ENCODE measurements around the gene CD1C.

DNA sequence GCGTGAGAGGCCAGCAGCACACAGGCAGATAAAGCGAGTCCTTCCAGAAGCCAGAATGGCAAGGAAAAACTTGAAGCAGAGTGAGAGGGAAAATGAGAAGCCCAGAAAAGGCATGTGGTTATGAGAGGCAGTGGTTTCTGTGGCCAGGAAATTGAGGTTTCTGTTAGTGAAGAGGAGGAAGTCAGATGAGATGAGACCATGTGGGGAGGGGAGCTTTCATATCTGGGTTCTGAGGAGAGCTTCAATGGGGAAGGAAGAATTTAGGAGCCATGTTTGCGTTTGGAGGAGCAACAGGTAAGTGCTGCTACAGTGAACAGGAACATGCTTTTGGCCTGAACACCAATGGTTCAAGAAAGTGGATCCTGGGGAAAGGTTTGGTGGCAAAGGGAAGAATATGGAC, 41.6 kb upstream of the CD1C start:
- no peak for TF ChIP-seq POLR2AphosphoS5 (IDR thresholded peaks at IDR 0.05)
- TF ChIP-seq POLR2A (IDR thresholded peaks at IDR 0.05), result no peak
- TF ChIP-seq EP300 (IDR thresholded peaks at IDR 0.05), result no peak
- TF ChIP-seq, protein P1, sequence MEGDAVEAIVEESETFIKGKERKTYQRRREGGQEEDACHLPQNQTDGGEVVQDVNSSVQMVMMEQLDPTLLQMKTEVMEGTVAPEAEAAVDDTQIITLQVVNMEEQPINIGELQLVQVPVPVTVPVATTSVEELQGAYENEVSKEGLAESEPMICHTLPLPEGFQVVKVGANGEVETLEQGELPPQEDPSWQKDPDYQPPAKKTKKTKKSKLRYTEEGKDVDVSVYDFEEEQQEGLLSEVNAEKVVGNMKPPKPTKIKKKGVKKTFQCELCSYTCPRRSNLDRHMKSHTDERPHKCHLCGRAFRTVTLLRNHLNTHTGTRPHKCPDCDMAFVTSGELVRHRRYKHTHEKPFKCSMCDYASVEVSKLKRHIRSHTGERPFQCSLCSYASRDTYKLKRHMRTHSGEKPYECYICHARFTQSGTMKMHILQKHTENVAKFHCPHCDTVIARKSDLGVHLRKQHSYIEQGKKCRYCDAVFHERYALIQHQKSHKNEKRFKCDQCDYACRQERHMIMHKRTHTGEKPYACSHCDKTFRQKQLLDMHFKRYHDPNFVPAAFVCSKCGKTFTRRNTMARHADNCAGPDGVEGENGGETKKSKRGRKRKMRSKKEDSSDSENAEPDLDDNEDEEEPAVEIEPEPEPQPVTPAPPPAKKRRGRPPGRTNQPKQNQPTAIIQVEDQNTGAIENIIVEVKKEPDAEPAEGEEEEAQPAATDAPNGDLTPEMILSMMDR (IDR thresholded peaks at IDR 0.05), result no peak
